GM23248 (cell line): Measurements from ENCODE around the gene STK4.

Source experiments
- EZH2 ChIP-seq: fragments of 200-600 bp; sonication (generic); IDR thresholded peaks from 2 replicates; pipeline ENCODE4 v1.6.1; 2018; ENCODE audit warnings: antibody characterized with exemption, mild to moderate bottlenecking; ENCODE audit not compliant: insufficient read depth, poor library complexity, severe bottlenecking
- EZH2phosphoT487 ChIP-seq: fragments of 200-600 bp; sonication (generic); IDR thresholded peaks from 2 replicates; pipeline ENCODE4 v1.6.1; 2018; ENCODE audit warnings: antibody characterized with exemption, moderate library complexity, mild to moderate bottlenecking, low read depth; ENCODE audit not compliant: insufficient read depth

DNA sequence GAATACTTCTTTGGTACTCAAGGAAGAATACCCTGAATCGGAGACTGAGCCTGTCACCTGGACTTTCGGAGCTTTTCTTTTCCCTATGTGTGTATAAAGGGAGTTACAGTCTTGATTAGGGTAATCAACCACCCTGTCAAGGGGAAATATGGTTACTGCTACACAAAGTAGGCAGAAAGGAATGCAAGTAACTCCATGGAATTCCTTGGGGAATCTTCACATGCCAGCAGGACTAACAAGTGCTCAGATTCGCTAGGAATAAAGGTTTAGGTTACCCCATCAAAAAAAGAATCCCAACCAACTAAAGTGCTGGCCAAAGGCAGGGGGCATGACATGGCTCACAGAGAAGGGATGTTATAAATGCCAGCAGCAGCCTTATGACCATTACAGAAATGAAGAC, 124.2 kb downstream of the STK4 start:
- TF ChIP-seq EZH2, result no peak
- TF ChIP-seq EZH2phosphoT487, result no peak
